Body of pancreas (tissue), 4 donors: ENCODE measurements around the gene ZFPL1. TPM values are rescaled to one million over a fixed set of nuclear protein-coding genes. Genes with fewer than 3 reads are reported as not detected.

Source experiments
- ATAC-seq: fragments of 150-250 bp; one replicate; pipeline ENCODE4 v1.9.1; 2016
- DNase-seq, 4 donors: peaks; one replicate each; pipeline ENCODE4 v3.0.0-alpha.2; 2019
- H3K27ac ChIP-seq, 4 donors: fragments of 200-600 bp; sonication (generic); 1 replicate in 3 of 4; 2 replicates in 1 of 4; pipeline versions ENCODE4 v1.5.1 to v1.6.1; 2016 to 2019; ENCODE audit warnings: mild to moderate bottlenecking in 1 of 4, mixed read lengths in 1 of 4, moderate library complexity in 1 of 4
- H3K27me3 ChIP-seq, 2 donors: fragments of 200-600 bp; sonication (generic); one replicate each; pipeline ENCODE4 v1.6.0; 2016; ENCODE audit warnings: mild to moderate bottlenecking in 1 of 2
- H3K36me3 ChIP-seq, 2 donors: fragments of 200-600 bp; sonication (generic); replicated peaks in 1 of 2; 2 replicates each; pipeline ENCODE4 v1.5.1; 2016; ENCODE audit warnings: low read depth in 2 of 2; ENCODE audit not compliant: insufficient read depth in 1 of 2
- H3K4me1 ChIP-seq: fragments of 200-600 bp; sonication (generic); one replicate; pipeline ENCODE4 v1.6.0; 2016
- H3K4me3 ChIP-seq, 2 donors: fragments of 200-600 bp; sonication (generic); 1 replicate in 1 of 2; 2 replicates in 1 of 2; pipeline ENCODE4 v1.5.1; 2016 to 2019
- H3K9me3 ChIP-seq, 3 donors: fragments of 200-600 bp; sonication (generic); 1 replicate in 2 of 3; 2 replicates in 1 of 3; pipeline ENCODE4 v1.5.1; 2016
- POLR2A ChIP-seq, 3 donors: fragments of 450-650 bp; IDR thresholded peaks; one replicate each; pipeline ENCODE4 v1.6.1; 2016; ENCODE audit warnings: antibody characterized with exemption in 3 of 3, mild to moderate bottlenecking in 2 of 3
- WGBS, 2 donors: methylation state at CpG; one replicate each; pipeline ENCODE4 v1.1.5; 2017; 5-methylcytosine and 5-hydroxymethylcytosine counted together
- intact Hi-C: fragments of 100-400 bp; cut with DNase I; formaldehyde crosslinking; loops from one replicate; pipeline ENCODE4 v1.15.1; 2023
- total RNA-seq, 2 donors: library from RNA; depleted of rRNA; stranded (reverse); fragments of >200 nt; gene quantifications; one replicate each; pipeline ENCODE4 v1.1.0, GENCODE V29; 2016
- TF ChIP-seq, protein P1 (sequence below), 7 experiments: fragments of 450-650 bp in 4 of 7; fragments of 200-600 bp in 3 of 7; sonication (generic) in 3 of 7; IDR thresholded peaks; one replicate each; pipeline ENCODE4 v1.5.1; 2016 to 2019; ENCODE audit warnings: antibody characterized with exemption in 7 of 7

ZFPL1 gene
- total RNA-seq, 2 donors from 2014 or later: 23.1 to 29.3 TPM

DNA sequence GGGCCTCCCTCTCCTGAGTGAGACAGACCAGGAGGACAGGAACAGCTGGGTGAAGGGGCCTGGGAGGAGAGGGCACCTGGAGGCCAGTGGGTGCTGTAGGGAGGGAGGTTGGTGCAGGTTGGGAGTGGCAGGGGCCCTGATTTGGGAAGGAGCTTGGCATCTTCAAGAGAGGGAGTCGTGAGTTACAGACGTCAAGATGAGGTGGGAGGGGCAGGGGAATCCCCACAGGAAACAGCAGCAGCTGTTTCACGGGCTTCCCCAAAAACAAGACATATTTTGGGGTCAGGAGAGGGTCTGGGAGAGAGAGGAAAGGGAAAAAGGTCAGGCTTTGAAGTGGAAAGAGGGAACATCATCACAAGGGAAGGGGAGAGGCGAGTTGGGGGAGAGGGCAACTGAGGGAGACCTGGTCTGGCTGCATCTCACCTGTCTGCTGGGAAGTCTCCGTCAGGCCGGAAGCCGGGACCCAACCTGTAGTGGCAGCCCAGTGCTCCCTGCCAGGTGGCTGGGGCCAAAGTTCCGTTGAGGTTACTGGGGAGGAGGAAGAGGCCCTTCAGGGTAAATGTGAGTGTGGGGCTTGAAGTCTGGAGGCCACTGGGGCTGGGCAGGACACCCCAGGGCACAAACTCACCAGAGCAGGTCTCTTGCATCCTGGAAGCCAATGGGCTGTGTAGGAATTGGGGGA is 30.1 kb upstream of the ZFPL1 start:
- 62 to 64% methylated on average over 8 of the region's 8 CpGs for WGBS, 2 donors
- Histone ChIP-seq H3K36me3 (no peaks in the 10 kb centered on the region), H3K4me1 (no peaks in the 10 kb centered on the region), H3K4me3 (no peak overlapping the region), H3K27ac (no peak overlapping the region), H3K9me3 (no peaks in the 10 kb centered on the region), H3K27me3 (no peaks in the 10 kb centered on the region)
- intact Hi-C loops: no loop called here
- ATAC-seq: no peak
- no peak for DNase-seq
- TF ChIP-seq, protein P1, sequence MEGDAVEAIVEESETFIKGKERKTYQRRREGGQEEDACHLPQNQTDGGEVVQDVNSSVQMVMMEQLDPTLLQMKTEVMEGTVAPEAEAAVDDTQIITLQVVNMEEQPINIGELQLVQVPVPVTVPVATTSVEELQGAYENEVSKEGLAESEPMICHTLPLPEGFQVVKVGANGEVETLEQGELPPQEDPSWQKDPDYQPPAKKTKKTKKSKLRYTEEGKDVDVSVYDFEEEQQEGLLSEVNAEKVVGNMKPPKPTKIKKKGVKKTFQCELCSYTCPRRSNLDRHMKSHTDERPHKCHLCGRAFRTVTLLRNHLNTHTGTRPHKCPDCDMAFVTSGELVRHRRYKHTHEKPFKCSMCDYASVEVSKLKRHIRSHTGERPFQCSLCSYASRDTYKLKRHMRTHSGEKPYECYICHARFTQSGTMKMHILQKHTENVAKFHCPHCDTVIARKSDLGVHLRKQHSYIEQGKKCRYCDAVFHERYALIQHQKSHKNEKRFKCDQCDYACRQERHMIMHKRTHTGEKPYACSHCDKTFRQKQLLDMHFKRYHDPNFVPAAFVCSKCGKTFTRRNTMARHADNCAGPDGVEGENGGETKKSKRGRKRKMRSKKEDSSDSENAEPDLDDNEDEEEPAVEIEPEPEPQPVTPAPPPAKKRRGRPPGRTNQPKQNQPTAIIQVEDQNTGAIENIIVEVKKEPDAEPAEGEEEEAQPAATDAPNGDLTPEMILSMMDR (IDR thresholded peaks at IDR 0.05): no peak
- TF ChIP-seq POLR2A (IDR thresholded peaks at IDR 0.05): no peak

GRCh38 chr11:65055538-65055937 is 28.5 kb upstream of the ZFPL1 start:
- H3K27me3 ChIP-seq: no peaks in the 10 kb centered on the region
- no peak for TF ChIP-seq POLR2A (IDR thresholded peaks at IDR 0.05)
- TF ChIP-seq, protein P1 (IDR thresholded peaks at IDR 0.05): no peak
- DNase-seq (no peak), ATAC-seq (no peak)
- H3K4me1 ChIP-seq: no peaks in the 10 kb centered on the region
- H3K9me3 ChIP-seq: no peaks in the 10 kb centered on the region
- H3K36me3 ChIP-seq: no peaks in the 10 kb centered on the region
- no peak overlapping the region for H3K27ac ChIP-seq
- H3K4me3 ChIP-seq: no peak overlapping the region
- whole genome bisulfite sequencing, 2 donors: 87 to 88% methylated on average over 1 of the region's 1 CpG
- intact Hi-C loops: no loop called here

- Histone ChIP-seq H3K4me1 (no peaks in the 10 kb centered on the region), H3K36me3 (no peaks in the 10 kb centered on the region), H3K9me3 (no peaks in the 10 kb centered on the region), H3K27me3 (no peaks in the 10 kb centered on the region), H3K4me3 (no peak overlapping the region), H3K27ac (no peak overlapping the region)
- DNase-seq: no peak
- ATAC-seq: no peak
- intact Hi-C loops: no loop called here
- no peak for TF ChIP-seq POLR2A (IDR thresholded peaks at IDR 0.05)
- TF ChIP-seq, protein P1 (IDR thresholded peaks at IDR 0.05): no peak
- WGBS, 2 donors: 88 to 91% methylated on average over 6 of the region's 6 CpGs
These were observed 27.0 kb upstream of the ZFPL1 start for GRCh38 chr11:65056999-65057398.

GRCh38 chr11:65057526-65057925 is 26.5 kb upstream of the ZFPL1 start:
- no peaks in the 10 kb centered on the region for H3K4me1 ChIP-seq
- no peaks in the 10 kb centered on the region for H3K9me3 ChIP-seq
- no peak overlapping the region for H3K4me3 ChIP-seq
- H3K27me3 ChIP-seq: no peaks in the 10 kb centered on the region
- 81 to 85% methylated on average over 7 of the region's 7 CpGs for WGBS, 2 donors
- intact Hi-C loops: no loop called here
- TF ChIP-seq, protein P1 (IDR thresholded peaks at IDR 0.05): no peak
- TF ChIP-seq POLR2A (IDR thresholded peaks at IDR 0.05): no peak
- H3K27ac ChIP-seq: no peak overlapping the region
- H3K36me3 ChIP-seq: no peaks in the 10 kb centered on the region
- ATAC-seq (no peak), DNase-seq (no peak)

DNA sequence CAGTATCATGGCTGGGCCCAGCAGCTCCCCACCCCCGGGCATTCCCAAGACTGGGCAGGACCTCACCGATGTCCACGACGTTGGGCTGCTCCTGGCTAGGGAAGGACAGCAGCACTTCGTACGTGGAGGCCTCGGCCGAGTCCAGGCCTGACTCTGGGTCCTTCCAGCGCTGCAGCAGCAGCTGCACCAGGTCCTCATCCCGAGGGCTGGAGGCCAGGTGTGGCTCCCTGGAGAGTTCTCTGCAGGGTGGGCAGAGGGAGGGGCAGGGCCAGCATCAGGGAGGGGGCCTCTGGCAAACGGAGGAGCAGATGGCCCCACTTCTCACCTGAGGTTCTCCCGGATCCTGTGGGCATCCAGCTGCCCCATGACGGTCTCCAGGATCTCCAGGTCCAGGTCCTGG is 26.0 kb upstream of the ZFPL1 start:
- intact Hi-C loops: no loop called here
- no peaks in the 10 kb centered on the region for H3K4me1 ChIP-seq
- no peak overlapping the region for H3K4me3 ChIP-seq
- 82% methylated on average over 10 of the region's 13 CpGs; no CpG with 5 or more reads in 1 of the 2 donors for WGBS, 2 donors
- no peak for ATAC-seq
- H3K9me3 ChIP-seq: no peaks in the 10 kb centered on the region
- no peak for DNase-seq
- no peaks in the 10 kb centered on the region for H3K36me3 ChIP-seq
- TF ChIP-seq, protein P1 (IDR thresholded peaks at IDR 0.05): no peak
- no peak for TF ChIP-seq POLR2A (IDR thresholded peaks at IDR 0.05)
- no peak overlapping the region for H3K27ac ChIP-seq
- no peaks in the 10 kb centered on the region for H3K27me3 ChIP-seq
